Gastroesophageal sphincter (tissue), 3 donors: ENCODE data around the gene CDH23.

Experiments
- CTCF ChIP-seq, 4 experiments: fragments of 200-600 bp in 2 of 4; fragments of 450-650 bp in 2 of 4; sonication (generic) in 1 of 4; IDR thresholded peaks; one replicate each; pipeline ENCODE4 v1.5.1; 2017 to 2019; ENCODE audit warnings: antibody characterized with exemption in 4 of 4, mild to moderate bottlenecking in 2 of 4, moderate library complexity in 2 of 4
- EP300 ChIP-seq: sonication (generic); formaldehyde crosslinking; IDR thresholded peaks from one replicate; pipeline ENCODE4 v1.6.1; 2017; ENCODE audit warnings: antibody characterized with exemption, mild to moderate bottlenecking
- POLR2A ChIP-seq, 2 donors: fragments of 450-650 bp; IDR thresholded peaks; one replicate each; pipeline ENCODE4 v1.6.1; 2017; ENCODE audit warnings: antibody characterized with exemption in 2 of 2, mild to moderate bottlenecking in 2 of 2, moderate library complexity in 1 of 2

GRCh38 chr10:71767420-71768035 is 370.8 kb downstream of the CDH23 start:
- no peak for TF ChIP-seq CTCF (IDR thresholded peaks at IDR 0.05)
- no peak for TF ChIP-seq EP300
- TF ChIP-seq POLR2A (IDR thresholded peaks at IDR 0.05) = no peak
